Fibroblast of skin of abdomen (primary cell): Measurements from ENCODE around the gene NIPA2. TPM values are rescaled to one million over a fixed set of nuclear protein-coding genes. Genes with fewer than 3 reads are reported as not detected.
"Not testable (repeated sequence)": the region's sequence is repeated elsewhere in the genome, so short reads cannot be mapped to it uniquely, and the experiment has no call there.

ENCODE experiments used
- DNase-seq: peaks from one replicate; pipeline ENCODE4 v3.0.0-alpha.2; 2013
- polyA plus RNA-seq, 2 experiments: library from polyadenylated mRNA; unstranded; fragments of 120-200 nt; gene quantifications; one replicate each; pipeline ENCODE4 v1.2.1, GENCODE V29; 2013; ENCODE audit not compliant: insufficient read length in 2 of 2

The NIPA2 gene
- polyA plus RNA-seq (2013, experiment 1 of 2; ENCODE audit: insufficient read length): 59.1 TPM
- 62.1 TPM for polyA plus RNA-seq (2013, experiment 2 of 2; ENCODE audit: insufficient read length)

GRCh38 chr15:22838292-22839042 is at the start of gene NIPA2:
TSS of gene NIPA2 (plus strand) at chr15:22838666. CDS start at chr15:22851732, 13,066 bp downstream.
- peak; percentile 98 for DNase-seq

- DNase-seq: no peak
Observed at GRCh38 chr15:22794063-22794462, 44.4 kb upstream of the NIPA2 start.

GRCh38 chr15:22794621-22795167 is 43.8 kb upstream of the NIPA2 start:
- DNase-seq: no peak

GRCh38 chr15:22795206-22796063 is 43.0 kb upstream of the NIPA2 start:
- no peak for DNase-seq

DNA sequence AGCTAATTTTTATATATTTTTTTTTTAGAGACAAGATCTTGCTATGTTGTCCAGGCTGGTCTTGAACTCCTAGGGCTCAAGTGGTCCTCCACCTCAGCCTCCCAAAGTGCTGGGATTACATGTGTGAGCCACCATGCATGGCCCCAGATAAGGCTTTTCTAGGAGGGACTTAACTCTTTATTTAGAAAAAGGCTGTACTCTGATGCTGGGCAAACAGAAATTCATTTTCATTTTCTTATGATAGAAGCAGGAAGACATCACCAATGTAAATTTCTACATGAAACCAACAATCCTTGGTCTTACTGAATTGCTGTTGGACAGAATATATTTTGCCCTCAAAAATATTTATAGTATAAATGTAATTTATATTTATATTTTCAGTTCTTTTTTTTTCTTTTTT is 42.4 kb upstream of the NIPA2 start:
- DNase-seq: no peak

GRCh38 chr15:22799902-22800301 is 38.6 kb upstream of the NIPA2 start:
- no peak for DNase-seq

DNA sequence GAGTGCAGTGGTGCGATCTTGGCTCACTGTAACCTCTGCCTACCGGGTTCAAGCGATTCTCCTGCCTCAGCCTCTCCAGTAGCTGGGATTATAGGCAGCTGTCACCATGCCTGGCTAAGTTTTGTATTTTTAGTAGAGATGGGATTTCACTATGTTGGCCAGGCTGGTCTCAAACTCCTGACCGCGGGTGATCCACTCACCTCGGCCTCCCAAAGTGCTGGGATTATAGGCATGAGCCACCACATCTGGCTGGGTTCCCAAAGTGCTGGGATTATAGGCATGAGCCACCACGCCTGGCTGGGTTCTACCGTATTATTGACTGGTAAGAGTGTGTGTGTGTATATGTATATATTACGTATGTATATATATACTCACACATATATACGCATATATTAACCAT is 35.5 kb upstream of the NIPA2 start:
- not testable (repeated sequence) for DNase-seq

DNA sequence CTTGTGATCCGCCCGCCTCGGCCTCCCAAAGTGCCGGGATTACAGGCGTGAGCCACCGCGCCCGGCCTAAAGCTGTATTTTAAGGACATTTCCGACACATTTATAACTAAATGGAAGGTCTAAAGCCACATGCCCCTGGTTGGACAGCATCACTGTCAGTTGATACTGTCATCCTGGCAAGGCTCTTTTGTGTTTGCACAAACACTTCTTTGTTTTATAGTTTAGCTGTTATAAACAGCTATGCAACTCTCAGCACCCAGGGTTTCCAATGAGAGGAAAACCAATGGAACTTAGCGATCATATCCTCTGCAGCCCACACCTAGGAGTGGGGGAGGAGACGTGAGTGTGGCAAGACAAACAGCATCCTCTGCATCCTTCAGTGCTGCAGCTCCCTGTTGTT is 32.3 kb upstream of the NIPA2 start:
- no peak for DNase-seq

GRCh38 chr15:22806664-22807063 is 31.8 kb upstream of the NIPA2 start:
- no peak for DNase-seq

DNA sequence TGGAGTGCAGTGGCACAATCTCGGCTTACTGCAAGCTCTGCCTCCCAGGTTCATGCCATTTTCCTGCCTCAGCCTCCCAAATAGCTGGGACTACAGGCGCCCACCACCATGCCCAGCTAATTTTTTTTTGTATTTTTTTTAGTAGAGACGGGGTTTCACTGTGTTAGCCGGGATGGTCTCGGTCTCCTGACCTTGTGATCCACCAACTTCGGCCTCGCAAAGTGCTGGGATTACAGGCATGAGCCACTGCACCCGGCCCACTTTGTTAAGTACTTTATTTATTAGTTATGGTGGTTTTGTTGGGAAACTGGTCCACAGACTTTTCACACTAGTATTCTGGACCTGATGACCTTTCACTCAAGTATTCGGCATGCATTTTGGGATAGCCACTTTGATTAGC is 30.6 kb upstream of the NIPA2 start:
- DNase-seq: not testable (repeated sequence)

GRCh38 chr15:22808240-22808639 is 30.2 kb upstream of the NIPA2 start:
- no peak for DNase-seq

- no peak for DNase-seq
Observed at GRCh38 chr15:22808761-22809280, 29.6 kb upstream of the NIPA2 start.

GRCh38 chr15:22810033-22810852 is 28.2 kb upstream of the NIPA2 start:
- DNase-seq: no peak

DNA sequence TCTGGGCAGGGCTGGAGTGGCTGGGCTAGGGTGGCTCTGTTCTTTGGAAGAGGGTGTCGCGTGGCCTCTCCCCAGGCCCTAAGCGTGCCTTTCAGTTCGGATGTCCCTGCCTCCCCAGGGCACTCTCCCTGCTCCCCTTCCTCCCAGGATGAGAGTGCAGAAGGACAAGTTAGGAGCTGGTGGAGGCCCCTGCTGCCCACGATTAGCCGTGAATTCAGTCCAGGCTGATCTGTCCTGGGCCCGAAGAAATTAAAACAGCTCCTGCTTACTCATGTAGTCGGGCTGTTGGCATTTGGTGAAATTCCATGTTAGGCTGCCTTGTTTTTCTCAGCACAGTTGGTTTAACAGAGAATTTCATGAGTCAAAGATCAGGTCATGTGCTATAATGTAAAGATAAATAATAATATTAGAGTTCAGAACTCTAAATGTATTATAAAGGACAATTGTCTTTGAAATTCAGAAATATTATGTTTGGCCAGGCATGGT is 27.6 kb upstream of the NIPA2 start:
- no peak for DNase-seq

DNA sequence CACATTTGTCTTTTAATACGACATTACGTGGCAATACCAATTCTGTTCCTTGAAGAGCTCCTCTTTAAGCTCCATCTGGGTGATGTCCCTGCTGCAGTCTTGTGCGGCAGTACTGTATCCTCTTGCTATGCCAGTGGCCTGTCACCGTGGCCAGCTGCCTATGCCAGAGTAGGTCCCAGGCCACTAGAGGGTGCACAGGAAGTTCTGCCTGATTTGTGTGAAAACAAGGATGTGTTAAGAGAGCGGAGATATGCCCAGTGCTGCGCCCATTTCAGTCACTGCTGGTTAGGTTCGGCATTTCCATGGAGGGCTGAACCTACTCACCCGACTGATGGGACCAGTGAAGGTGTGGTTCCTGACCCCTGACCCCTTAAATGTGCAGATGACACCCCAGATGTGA is 26.8 kb upstream of the NIPA2 start:
- peak; percentile 22 for DNase-seq

DNA sequence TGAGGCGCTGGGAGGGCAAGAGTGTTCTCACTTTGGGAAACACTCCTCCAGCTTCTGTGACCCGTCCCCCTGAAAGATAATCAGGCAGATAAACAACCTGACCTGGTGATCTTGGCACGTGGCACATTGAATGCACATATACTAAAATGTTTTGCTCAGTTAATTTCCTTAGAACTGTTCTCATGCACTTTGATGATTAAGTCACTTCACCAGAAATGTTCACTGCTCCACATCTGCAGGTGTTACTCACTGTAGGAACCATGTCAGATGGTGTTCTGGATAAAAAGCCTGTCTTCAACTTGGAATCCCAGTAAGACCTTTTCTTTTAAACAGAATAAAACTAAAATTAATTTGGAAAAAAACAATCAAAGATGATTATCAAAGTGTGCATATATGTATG is 24.6 kb upstream of the NIPA2 start:
- DNase-seq: no peak

GRCh38 chr15:22815766-22816165 is 22.7 kb upstream of the NIPA2 start:
- no peak for DNase-seq

DNA sequence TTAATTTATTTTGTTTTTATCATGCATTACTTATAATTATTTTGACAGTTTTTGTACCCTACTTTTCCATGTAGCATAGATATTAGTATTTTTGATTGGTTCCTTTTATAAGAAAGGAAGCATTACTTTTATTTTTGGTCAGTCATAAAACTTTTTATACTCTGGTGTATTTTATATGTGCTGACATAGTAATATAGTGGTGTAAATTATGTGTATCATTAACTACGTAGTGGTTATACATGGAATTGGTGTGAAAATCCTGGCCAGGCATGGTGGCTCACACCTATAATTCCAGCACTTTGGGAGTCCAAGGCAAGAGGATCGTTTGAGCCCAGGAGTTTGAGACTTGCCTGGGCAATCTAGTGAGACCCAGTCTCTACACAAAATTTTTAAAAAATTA is 18.8 kb upstream of the NIPA2 start:
- DNase-seq: no peak

DNA sequence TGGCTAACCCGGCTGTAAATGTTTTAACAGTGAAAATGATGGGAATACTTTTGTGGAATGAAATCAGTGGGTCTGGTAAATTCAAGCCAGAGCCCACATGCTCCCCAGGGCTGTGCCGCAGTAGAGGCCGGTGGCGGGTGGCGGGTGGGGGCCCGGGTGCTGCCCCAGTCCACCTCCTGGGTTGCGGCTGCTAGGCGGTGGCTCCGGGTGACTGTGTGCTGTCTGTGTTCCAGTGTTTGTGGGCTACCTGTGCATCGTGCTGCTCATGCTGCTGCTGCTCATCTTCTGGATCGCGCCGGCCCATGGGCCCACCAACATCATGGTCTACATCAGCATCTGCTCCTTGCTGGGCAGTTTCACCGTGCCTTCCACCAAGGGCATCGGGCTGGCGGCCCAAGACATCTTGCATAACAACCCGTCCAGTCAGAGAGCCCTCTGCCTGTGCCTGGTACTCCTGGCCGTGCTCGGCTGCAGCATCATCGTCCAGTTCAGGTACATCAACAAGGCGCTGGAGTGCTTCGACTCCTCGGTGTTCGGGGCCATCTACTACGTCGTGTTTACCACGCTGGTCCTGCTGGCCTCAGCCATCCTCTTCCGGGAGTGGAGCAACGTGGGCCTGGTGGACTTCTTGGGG is 14.9 kb upstream of the NIPA2 start:
- DNase-seq: no peak

DNA sequence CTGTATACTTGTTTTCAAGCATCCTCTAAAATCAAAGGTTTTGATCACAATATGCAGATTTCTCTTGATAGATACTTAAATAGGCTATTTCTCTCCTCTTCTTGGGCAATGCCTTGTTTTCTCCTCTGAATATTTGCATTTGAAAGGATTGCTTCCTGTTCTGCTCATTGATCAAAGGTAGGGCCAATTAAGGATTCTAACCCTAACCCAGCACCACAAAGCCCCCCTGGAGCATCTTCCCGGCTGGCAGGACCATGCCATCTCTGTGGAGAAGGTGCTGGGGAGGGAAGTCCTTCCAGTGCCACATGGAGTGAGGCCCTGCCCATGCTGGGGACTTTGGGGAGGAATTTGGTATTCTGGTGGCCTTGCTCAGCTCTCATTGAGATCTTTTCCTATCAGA is 11.3 kb upstream of the NIPA2 start:
- no peak for DNase-seq

DNA sequence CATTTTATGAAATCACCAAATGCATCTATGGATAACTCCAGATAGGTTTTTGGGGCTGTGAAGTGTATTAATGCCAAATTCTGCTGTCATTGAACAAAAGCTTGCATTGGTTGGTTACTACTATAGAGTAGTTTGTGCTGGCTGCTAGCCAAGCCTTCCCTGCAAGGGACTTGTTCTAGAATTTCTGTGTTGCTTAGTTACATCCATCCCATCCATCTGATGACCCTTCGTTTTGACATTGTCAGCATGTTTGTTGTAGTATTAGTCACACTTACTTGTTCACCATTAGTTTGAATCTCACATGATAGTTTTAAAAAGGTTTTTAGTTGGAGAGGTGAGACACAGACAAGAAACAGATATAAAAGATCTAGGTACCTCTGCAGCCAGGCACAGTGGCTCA is 7.0 kb upstream of the NIPA2 start:
- peak; percentile 10 for DNase-seq
